Glomerular visceral epithelial cell (primary cell): Measurements from ENCODE around the gene STK32C.
"Not testable (repeated sequence)": the region's sequence is repeated elsewhere in the genome, so short reads cannot be mapped to it uniquely, and the experiment has no call there.

Source experiments
- DNase-seq: peaks from one replicate; pipeline ENCODE4 v3.0.0-alpha.2; 2016; ENCODE audit errors: extremely low spot score

The STK32C gene

GRCh38 chr10:132337854-132338253, 30.1 kb upstream of the STK32C start:
- not testable (repeated sequence) for DNase-seq

- DNase-seq = no peak
These were observed 29.2 kb upstream of the STK32C start for GRCh38 chr10:132336919-132337407.

GRCh38 chr10:132336064-132336746, 28.5 kb upstream of the STK32C start:
- no peak for DNase-seq

- no peak for DNase-seq
These were observed 27.7 kb upstream of the STK32C start for GRCh38 chr10:132335189-132336063.

- DNase-seq = no peak
These were observed 27.0 kb upstream of the STK32C start for GRCh38 chr10:132334631-132335188.

- no peak for DNase-seq
These were observed 25.6 kb upstream of the STK32C start for GRCh38 chr10:132333386-132333785.

- no peak for DNase-seq
These were observed 24.6 kb upstream of the STK32C start for GRCh38 chr10:132332433-132332754.

- DNase-seq = peak; percentile 99
These were observed 24.1 kb upstream of the STK32C start, which contains the start of gene LRRC27 for GRCh38 chr10:132331601-132332432. TSS of gene LRRC27 (plus strand) at chr10:132332193. CDS start at chr10:132333525, 1,332 bp downstream.

GRCh38 chr10:132330486-132330833, 22.7 kb upstream of the STK32C start:
- DNase-seq = no peak

GRCh38 chr10:132329565-132330485, 22.1 kb upstream of the STK32C start:
- peak; percentile 66 for DNase-seq

GRCh38 chr10:132328738-132329137, 21.0 kb upstream of the STK32C start:
- DNase-seq = peak; percentile 65

- DNase-seq = no peak
These were observed 20.4 kb upstream of the STK32C start for GRCh38 chr10:132328106-132328505.

GRCh38 chr10:132326925-132327324, 19.2 kb upstream of the STK32C start:
- DNase-seq = no peak

GRCh38 chr10:132326344-132326889, 18.7 kb upstream of the STK32C start:
- no peak for DNase-seq

- DNase-seq = no peak
These were observed 16.4 kb upstream of the STK32C start for GRCh38 chr10:132324186-132324585.

GRCh38 chr10:132322586-132323048, 14.9 kb upstream of the STK32C start:
- no peak for DNase-seq

- DNase-seq = no peak
These were observed 14.0 kb upstream of the STK32C start for GRCh38 chr10:132321726-132322125.

GRCh38 chr10:132320654-132321469, 13.1 kb upstream of the STK32C start:
- no peak for DNase-seq
